HG03460 (cell line): ENCODE data around the gene EMD.
A peak's percentile ranks its signal among the peaks of the same experiment; 100 is the strongest.
"Not testable (repeated sequence)": the region's sequence is repeated elsewhere in the genome, so short reads cannot be mapped to it uniquely, and the experiment has no call there.

Experiments used
- ATAC-seq: cut with Tn5 transposase; IDR thresholded peaks from one replicate; pipeline ENCODE4 v1.9.1; 2021; ENCODE audit not compliant: unreplicated experiment

Gene EMD

GRCh38 chrX:154371017-154371788 is 7.9 kb upstream of the EMD start:
- peak; percentile 44 for ATAC-seq

GRCh38 chrX:154371789-154372300 is 7.2 kb upstream of the EMD start:
- ATAC-seq, result no peak

- peak; percentile 26 for ATAC-seq
Measured at GRCh38 chrX:154372612-154373022, 6.5 kb upstream of the EMD start.

GRCh38 chrX:154373340-154374306 is 5.5 kb upstream of the EMD start:
- no peak for ATAC-seq

- ATAC-seq, result no peak
Measured at GRCh38 chrX:154374313-154375155, 4.6 kb upstream of the EMD start, which contains the start of gene FLNA. Gene FLNA (minus strand): TSS chrX:154374634. CDS start chrX:154371245, 3,389 bp downstream.

GRCh38 chrX:154375156-154375504 is 4.0 kb upstream of the EMD start:
- no peak for ATAC-seq

- ATAC-seq, result no peak
Measured at GRCh38 chrX:154376774-154377173, 2.3 kb upstream of the EMD start.

- peak; percentile 0 for ATAC-seq
Measured at GRCh38 chrX:154378059-154378798, 866 bp upstream of the EMD start.

GRCh38 chrX:154379569-154379951 is 465 bp downstream of the EMD start:
- ATAC-seq, result no peak

GRCh38 chrX:154380153-154380552 is 1.1 kb downstream of the EMD start:
- no peak for ATAC-seq

- no peak for ATAC-seq
Measured at GRCh38 chrX:154380787-154381186, 1.7 kb downstream of the EMD start.

GRCh38 chrX:154381271-154381670 is 2.2 kb downstream of the EMD start:
- no peak for ATAC-seq

GRCh38 chrX:154382483-154383069 is 3.5 kb downstream of the EMD start:
- ATAC-seq, result no peak

- ATAC-seq, result no peak
Measured at GRCh38 chrX:154383359-154384283, 4.5 kb downstream of the EMD start.

GRCh38 chrX:154384284-154384892 is 5.3 kb downstream of the EMD start:
- ATAC-seq, result no peak

GRCh38 chrX:154388094-154388493 is 9.0 kb downstream of the EMD start:
- peak; percentile 23 for ATAC-seq

GRCh38 chrX:154388649-154389048 is 9.6 kb downstream of the EMD start:
- not testable (repeated sequence) for ATAC-seq
